Measurements from ENCODE around the gene COL18A1. TPM values are rescaled to one million over a fixed set of nuclear protein-coding genes. Genes with fewer than 3 reads are reported as not detected.

The COL18A1 gene
- total RNA-seq, 4 donors from 2014 or later, result 124 to 224 (median 173) TPM

DNA sequence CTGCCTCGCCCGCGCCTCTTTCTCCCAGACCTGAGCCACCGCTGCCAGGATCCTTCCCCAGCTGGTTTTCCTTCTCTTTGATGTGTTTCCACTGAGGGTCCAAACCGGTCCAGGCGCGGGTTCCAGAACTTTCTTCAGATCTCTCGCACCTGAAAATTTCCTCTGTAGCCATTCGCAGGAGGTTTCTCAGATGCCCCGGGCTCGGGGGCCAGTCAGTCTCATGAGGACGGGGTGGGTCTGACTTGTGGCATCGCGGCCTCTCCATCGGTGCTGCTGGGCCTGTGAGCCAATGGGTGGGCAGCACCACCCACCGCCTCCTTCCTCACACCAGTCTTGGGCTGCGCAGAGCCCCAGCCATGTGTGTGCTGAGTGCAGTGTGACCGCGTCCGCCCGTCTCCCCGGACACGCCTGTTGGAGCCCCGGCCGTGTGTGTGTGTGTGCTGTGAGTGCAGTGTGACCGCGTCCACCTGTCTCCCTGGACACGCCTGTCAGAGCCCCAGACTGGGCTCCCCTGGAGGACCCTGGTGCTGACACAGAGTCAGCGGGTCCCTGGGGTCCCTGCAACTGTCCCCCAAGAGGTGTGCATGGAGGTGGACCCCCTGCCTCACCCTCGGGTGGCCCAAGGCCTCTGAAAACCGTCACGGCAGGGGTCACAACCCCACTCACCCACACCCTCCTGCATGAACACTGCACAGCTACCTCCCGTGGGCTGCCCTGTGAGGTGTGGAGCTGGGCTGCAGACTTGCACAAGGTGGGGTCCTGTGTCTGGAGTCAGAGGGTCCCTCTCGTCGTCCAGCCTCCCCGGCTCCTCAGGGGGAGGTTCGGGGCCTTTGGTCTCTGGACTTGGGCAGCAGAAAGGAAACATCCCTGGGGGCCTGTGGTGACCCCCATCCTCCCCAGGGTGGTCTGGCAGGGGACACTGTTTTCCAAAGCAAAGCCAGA is 20.2 kb downstream of the COL18A1 start:
- 90 to 92% methylated on average over 22 to 36 of the region's 37 CpGs for WGBS, 2 donors
- no peaks in the 10 kb centered on the region for H3K27me3 ChIP-seq
- no peaks in the 10 kb centered on the region for H3K9me3 ChIP-seq
- H3K4me3 ChIP-seq, result no peak overlapping the region
- H3K27ac ChIP-seq, result no peak overlapping the region
- no peak for DNase-seq (ENCODE audit: low spot score in 2 of 2)
- peaks cover 0 to 25% (median 0%) of the 10 kb centered on the region in 4 donors for H3K4me1 ChIP-seq
- no peaks in the 10 kb centered on the region for H3K36me3 ChIP-seq
- no peak for TF ChIP-seq POLR2A (IDR thresholded peaks at IDR 0.05)
- TF ChIP-seq, protein P1, sequence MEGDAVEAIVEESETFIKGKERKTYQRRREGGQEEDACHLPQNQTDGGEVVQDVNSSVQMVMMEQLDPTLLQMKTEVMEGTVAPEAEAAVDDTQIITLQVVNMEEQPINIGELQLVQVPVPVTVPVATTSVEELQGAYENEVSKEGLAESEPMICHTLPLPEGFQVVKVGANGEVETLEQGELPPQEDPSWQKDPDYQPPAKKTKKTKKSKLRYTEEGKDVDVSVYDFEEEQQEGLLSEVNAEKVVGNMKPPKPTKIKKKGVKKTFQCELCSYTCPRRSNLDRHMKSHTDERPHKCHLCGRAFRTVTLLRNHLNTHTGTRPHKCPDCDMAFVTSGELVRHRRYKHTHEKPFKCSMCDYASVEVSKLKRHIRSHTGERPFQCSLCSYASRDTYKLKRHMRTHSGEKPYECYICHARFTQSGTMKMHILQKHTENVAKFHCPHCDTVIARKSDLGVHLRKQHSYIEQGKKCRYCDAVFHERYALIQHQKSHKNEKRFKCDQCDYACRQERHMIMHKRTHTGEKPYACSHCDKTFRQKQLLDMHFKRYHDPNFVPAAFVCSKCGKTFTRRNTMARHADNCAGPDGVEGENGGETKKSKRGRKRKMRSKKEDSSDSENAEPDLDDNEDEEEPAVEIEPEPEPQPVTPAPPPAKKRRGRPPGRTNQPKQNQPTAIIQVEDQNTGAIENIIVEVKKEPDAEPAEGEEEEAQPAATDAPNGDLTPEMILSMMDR (IDR thresholded peaks at IDR 0.05), result no peak
- no peak for TF ChIP-seq EP300 (IDR thresholded peaks at IDR 0.05)

- TF ChIP-seq EP300 (IDR thresholded peaks at IDR 0.05), result peak in 1 of 2 donors; percentile 27
- TF ChIP-seq POLR2A (IDR thresholded peaks at IDR 0.05), result no peak
- TF ChIP-seq, protein P1 (IDR thresholded peaks at IDR 0.05), result no peak
- DNase-seq (ENCODE audit: low spot score in 2 of 2), result no peak
- no peak overlapping the region for H3K4me3 ChIP-seq
- H3K36me3 ChIP-seq, result no peaks in the 10 kb centered on the region
- H3K27me3 ChIP-seq, result no peaks in the 10 kb centered on the region
- H3K4me1 ChIP-seq, result peaks cover 0 to 33% (median 9%) of the 10 kb centered on the region in 4 donors
- peak overlapping the region in 2 of 4 donors; percentile 27 to 55 for H3K27ac ChIP-seq
- 65% methylated on average over 40 to 43 of the region's 45 CpGs for WGBS, 2 donors
- no peaks in the 10 kb centered on the region for H3K9me3 ChIP-seq
These were observed 22.6 kb downstream of the COL18A1 start for GRCh38 chr21:45427331-45428271.

- Histone ChIP-seq H3K36me3 (no peaks in the 10 kb centered on the region), H3K9me3 (no peaks in the 10 kb centered on the region), H3K27ac (no peak overlapping the region), H3K27me3 (no peaks in the 10 kb centered on the region), H3K4me3 (no peak overlapping the region), H3K4me1 (peaks cover 0 to 42% (median 13%) of the 10 kb centered on the region in 4 donors)
- no peak for TF ChIP-seq POLR2A (IDR thresholded peaks at IDR 0.05)
- TF ChIP-seq, protein P1 (IDR thresholded peaks at IDR 0.05), result no peak
- no peak for TF ChIP-seq EP300 (IDR thresholded peaks at IDR 0.05)
- 92 to 93% methylated on average over 18 of the region's 18 CpGs for WGBS, 2 donors
- no peak for DNase-seq (ENCODE audit: low spot score in 2 of 2)
These were observed 23.6 kb downstream of the COL18A1 start for GRCh38 chr21:45428534-45428933.

DNA sequence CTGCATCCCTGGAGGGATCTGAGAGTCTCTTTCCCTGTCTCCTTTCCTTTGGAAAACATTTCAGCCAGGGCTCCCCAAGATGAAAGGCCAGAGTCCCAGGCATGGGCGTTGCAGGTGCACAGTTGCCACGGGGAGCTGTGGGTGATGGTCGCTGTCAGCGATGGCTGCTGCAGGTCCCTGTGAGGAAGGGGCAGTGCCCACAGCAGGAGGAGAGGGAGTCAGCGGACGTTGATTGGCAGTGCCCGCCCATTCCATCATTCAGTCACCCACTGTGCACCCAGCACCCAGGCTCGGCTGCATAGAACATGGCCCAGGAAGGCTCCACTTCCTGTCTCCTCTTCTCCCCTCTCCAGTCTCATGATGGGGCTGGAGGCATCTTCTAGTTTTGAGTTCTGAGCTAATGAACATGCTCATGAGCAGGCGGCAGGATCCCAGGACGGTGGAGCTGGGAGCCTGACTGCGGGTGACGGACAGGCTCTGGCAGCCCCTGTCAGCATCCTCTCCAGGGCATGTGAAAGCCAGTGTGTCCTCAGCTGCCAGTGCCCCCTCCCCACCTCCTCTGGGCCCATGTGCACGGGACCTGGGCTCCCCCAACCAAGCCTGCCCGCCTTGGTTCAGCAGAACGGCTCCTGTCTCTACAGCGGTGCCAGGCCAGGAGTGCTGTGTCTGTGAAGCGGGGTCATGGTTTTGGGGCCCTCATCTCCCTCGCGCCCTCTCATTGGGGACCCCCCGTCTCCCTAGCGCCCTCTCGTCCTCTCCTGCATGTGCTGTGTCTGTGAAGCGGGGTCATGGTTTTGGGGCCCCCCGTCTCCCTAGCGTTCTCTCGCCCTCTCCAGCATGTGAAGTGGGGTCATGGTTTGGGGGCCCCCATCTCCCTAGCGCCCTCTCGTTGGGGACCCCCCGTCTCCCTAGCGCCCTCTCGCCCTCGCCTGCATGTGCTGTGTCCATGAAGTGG is 24.5 kb downstream of the COL18A1 start:
- Histone ChIP-seq H3K27ac (peak overlapping the region in 1 of 4 donors; percentile 47), H3K4me1 (peaks cover 0 to 52% (median 14%) of the 10 kb centered on the region in 4 donors)
- WGBS, 2 donors, result 94 to 95% methylated on average over 30 to 31 of the region's 32 CpGs

More for the DNA sequence above, 24.5 kb downstream of the COL18A1 start:
- H3K4me3 ChIP-seq, result no peak overlapping the region
- H3K9me3 ChIP-seq, result no peaks in the 10 kb centered on the region
- no peaks in the 10 kb centered on the region for H3K36me3 ChIP-seq
- no peak for DNase-seq (ENCODE audit: low spot score in 2 of 2)
- H3K27me3 ChIP-seq, result no peaks in the 10 kb centered on the region
- TF ChIP-seq EP300 (IDR thresholded peaks at IDR 0.05) (no peak), POLR2A (IDR thresholded peaks at IDR 0.05) (no peak)
- TF ChIP-seq, protein P1 (IDR thresholded peaks at IDR 0.05), result no peak
